B cell (primary cell): ENCODE data around the gene RAB6A. TPM values are rescaled to one million over a fixed set of nuclear protein-coding genes. Genes with fewer than 3 reads are reported as not detected.
A peak's percentile ranks its signal among the peaks of the same experiment; 100 is the strongest.

Experiments
- ATAC-seq: fragments of 200-7000 bp; cut with Tn5 transposase; one replicate; pipeline ENCODE4 v1.10.0; 2021; ENCODE audit warnings: low read depth, mild to moderate bottlenecking, moderate number of reproducible peaks, moderate library complexity
- CTCF ChIA-PET: fragments of 350-600 bp; sonication (Branson Sonifier 250); formaldehyde crosslinking; loops from one replicate; lab custom pipeline; 2021; ENCODE audit warnings: antibody characterized with exemption, inconsistent platforms; lab: Charles Lee
- POLR2A ChIA-PET: fragments of 350-600 bp; sonication (Branson Sonifier 250); formaldehyde crosslinking; loops from one replicate; lab custom pipeline; 2021; ENCODE audit warnings: antibody characterized with exemption; lab: Charles Lee
- DNase-seq: peaks from one replicate; pipeline ENCODE4 v3.0.0; 2013
- H2AFZ ChIP-seq: 2 replicates; pipeline ENCODE4 v1.6.1; 2012; ENCODE audit warnings: mild to moderate bottlenecking, low read depth, low read length; ENCODE audit not compliant: insufficient read depth, poor library complexity, severe bottlenecking
- H3K27ac ChIP-seq, 2 donors: 1 replicate in 1 of 2; 2 replicates in 1 of 2; pipeline ENCODE4 v1.5.1; 2012 to 2013; ENCODE audit warnings: low read length in 2 of 2, mild to moderate bottlenecking in 2 of 2, moderate library complexity in 1 of 2
- H3K27me3 ChIP-seq, 4 experiments: fragments of 200-600 bp in 1 of 4; sonication (generic) in 1 of 4; replicated peaks in 1 of 4; 1 replicate in 2 of 4; 2 replicates in 2 of 4; pipeline versions ENCODE4 v1.6.1 to v1.7.0; 2013 to 2016; ENCODE audit warnings: low read length in 3 of 4, mild to moderate bottlenecking in 2 of 4, mixed read lengths in 1 of 4, moderate library complexity in 1 of 4; ENCODE audit not compliant: insufficient read depth in 4 of 4, control insufficient read depth in 3 of 4; ENCODE audit errors: control extremely low read depth in 1 of 4
- H3K36me3 ChIP-seq, 2 experiments: replicated peaks in 1 of 2; 1 replicate in 1 of 2; 2 replicates in 1 of 2; pipeline versions ENCODE4 v1.6.1 to v1.7.1; 2013; ENCODE audit warnings: low read length in 1 of 2; ENCODE audit not compliant: insufficient read depth in 2 of 2, control insufficient read depth in 1 of 2; ENCODE audit errors: control extremely low read depth in 1 of 2, extremely low read depth in 1 of 2
- H3K4me1 ChIP-seq, 2 donors: fragments of 200-600 bp in 1 of 2; sonication (generic) in 1 of 2; 1 replicate in 1 of 2; 2 replicates in 1 of 2; pipeline versions ENCODE4 v1.5.1 to v1.6.1; 2013 to 2017; ENCODE audit warnings: low read length in 2 of 2; ENCODE audit not compliant: control insufficient read depth in 2 of 2, insufficient read depth in 2 of 2
- H3K4me2 ChIP-seq: replicated peaks from 2 replicates; pipeline ENCODE3; 2012; ENCODE audit warnings: mild to moderate bottlenecking, low read depth, low read length; ENCODE audit not compliant: poor library complexity, severe bottlenecking
- H3K4me3 ChIP-seq, 5 experiments: fragments of 200-600 bp in 1 of 5; sonication (generic) in 1 of 5; 1 replicate in 3 of 5; 2 replicates in 2 of 5; pipeline versions ENCODE4 v1.5.1 to v1.7.0; 2011 to 2016; ENCODE audit warnings: low read length in 4 of 5, mild to moderate bottlenecking in 4 of 5, low read depth in 2 of 5, control low read depth in 1 of 5, moderate library complexity in 1 of 5; ENCODE audit not compliant: insufficient read depth in 1 of 5; ENCODE audit errors: control extremely low read depth in 1 of 5, extremely low read depth in 1 of 5
- H3K79me2 ChIP-seq: fragments of 200-600 bp; sonication (generic); one replicate; pipeline ENCODE4 v1.6.0; 2016; ENCODE audit warnings: low read length; ENCODE audit not compliant: control insufficient read depth, insufficient read depth
- H3K9ac ChIP-seq: fragments of 200-600 bp; sonication (generic); 2 replicates; pipeline ENCODE4 v1.6.1; 2017; ENCODE audit warnings: mild to moderate bottlenecking, low read length, moderate library complexity
- H3K9me3 ChIP-seq, 3 donors: one replicate each; pipeline versions ENCODE4 v1.6.1 to v1.7.1; 2013; ENCODE audit warnings: low read length in 2 of 3; ENCODE audit not compliant: control insufficient read depth in 2 of 3, insufficient read depth in 1 of 3; ENCODE audit errors: control extremely low read depth in 1 of 3
- H4K20me1 ChIP-seq: 2 replicates; pipeline ENCODE4 v1.6.0; 2012; ENCODE audit warnings: mild to moderate bottlenecking, low read length; ENCODE audit not compliant: insufficient read depth, control insufficient read depth, poor library complexity, severe bottlenecking
- H3K27ac Mint-ChIP-seq: one replicate; pipeline ENCODE4 v1.8.0; 2021; ENCODE audit warnings: mixed read lengths
- H3K27me3 Mint-ChIP-seq: one replicate; pipeline ENCODE4 v1.8.0; 2021; ENCODE audit warnings: mixed read lengths
- H3K4me1 Mint-ChIP-seq: one replicate; pipeline ENCODE4 v1.8.0; 2021; ENCODE audit warnings: mixed read lengths
- H3K4me3 Mint-ChIP-seq: one replicate; pipeline ENCODE4 v1.8.0; 2021; ENCODE audit warnings: mixed read lengths
- H3K9me3 Mint-ChIP-seq: one replicate; pipeline ENCODE4 v1.8.0; 2022; ENCODE audit warnings: mixed read lengths; ENCODE audit not compliant: insufficient read depth
- CTCF ChIP-seq: fragments of 200-600 bp; IDR thresholded peaks from one replicate; pipeline ENCODE4 v1.8.0; 2022; ENCODE audit warnings: antibody characterized with exemption, mild to moderate bottlenecking
- EZH2 ChIP-seq: IDR thresholded peaks from 2 replicates; pipeline ENCODE4 v1.6.1; 2012; ENCODE audit warnings: borderline replicate concordance, low read depth, mild to moderate bottlenecking, moderate library complexity, low read length; ENCODE audit not compliant: insufficient read depth, poor library complexity, severe bottlenecking
- WGBS: methylation state at CpG from one replicate; pipeline ENCODE4 v1.1.5; 2013; ENCODE audit warnings: missing lambda C conversion rate; ENCODE audit not compliant: insufficient coverage; 5-methylcytosine and 5-hydroxymethylcytosine counted together
- intact Hi-C: fragments of 100-400 bp; cut with micrococcal nuclease; formaldehyde crosslinking; loops from one replicate; pipeline ENCODE4 v1.10.0; 2022
- polyA plus RNA-seq: library from polyadenylated mRNA; depleted of rRNA; stranded (reverse); fragments of >200 nt; gene quantifications from 2 replicates; pipeline ENCODE4 v1.2.3, GENCODE V29; 2012
- total RNA-seq, 2 donors: library from RNA; stranded (reverse); fragments of 120-200 nt in 1 of 2; gene quantifications; 1 replicate in 1 of 2; 2 replicates in 1 of 2; pipeline versions ENCODE4 v1.2.3 to v1.2.4, GENCODE V29; 2013 to 2022

The RAB6A gene
- total and polyA plus RNA-seq, 2 donors (not counting 1 experiment from before 2014, with no cell fraction given) = 17.2 to 70.5 TPM

- 58% methylated on average over 13 of the region's 16 CpGs for WGBS
- no peak for TF ChIP-seq CTCF
- TF ChIP-seq EZH2 = no peak
- Mint-ChIP-seq H3K27ac (peak overlapping the region; percentile 92), H3K4me3 (peak overlapping the region; percentile 86), H3K4me1 (peaks cover 25% of the 10 kb centered on the region), H3K9me3 (no peaks in the 10 kb centered on the region), H3K27me3 (peaks cover 5% of the 10 kb centered on the region)
- H4K20me1 ChIP-seq = peaks cover 3% of the 10 kb centered on the region
- ChIA-PET POLR2A (interaction anchor here (0.7 to 3.3 kb wide), 7 partner anchors 18 to 637 kb away, joined by 3 to 53 read pairs (median 4); partner anchors contain the start of genes MRPL48 and UCP2), CTCF (interaction anchor here (1.0 to 2.4 kb wide), 4 partner anchors 16 to 26 kb away, joined by 3 to 18 read pairs (median 6); partner anchors contain the start of gene MRPL48)
- no peaks in the 10 kb centered on the region for H3K9me3 ChIP-seq
- peak overlapping the region; percentile 96 for H3K4me2 ChIP-seq
- peak overlapping the region; percentile 100 for H2AFZ ChIP-seq
- intact Hi-C loops = loop anchor here (1.0 kb wide), 5 partner anchors 18 to 410 kb away; partner anchors contain the start of genes C2CD3, FAM168A and PPME1
- H3K4me3 ChIP-seq = peak overlapping the region; percentile 28 to 91 (median 86)
- H3K79me2 ChIP-seq = peaks cover 40% of the 10 kb centered on the region
- peak overlapping the region; percentile 67 for H3K9ac ChIP-seq
- DNase-seq = no peak
- no peaks in the 10 kb centered on the region for H3K36me3 ChIP-seq
- peaks cover 15 to 17% of the 10 kb centered on the region in 2 donors for H3K4me1 ChIP-seq
- H3K27me3 ChIP-seq = no peaks in the 10 kb centered on the region
- peak; percentile 5 for ATAC-seq
- H3K27ac ChIP-seq = peak overlapping the region; percentile 81 to 89
Measured at GRCh38 chr11:73761403-73761945, 600 bp upstream of the RAB6A start.

- Histone ChIP-seq H3K4me1 (peaks cover 15 to 17% of the 10 kb centered on the region in 2 donors), H3K27ac (peak overlapping the region; percentile 81 to 89), H3K79me2 (peaks cover 53% of the 10 kb centered on the region), H3K27me3 (no peaks in the 10 kb centered on the region), H4K20me1 (peaks cover 13% of the 10 kb centered on the region), H2AFZ (peak overlapping the region; percentile 83), H3K4me3 (peak overlapping the region; percentile 39 to 91 (median 86)), H3K4me2 (peak overlapping the region; percentile 96), H3K9me3 (no peaks in the 10 kb centered on the region), H3K36me3 (no peaks in the 10 kb centered on the region), H3K9ac (peak overlapping the region; percentile 86)
- peaks cover 27% of the 10 kb centered on the region for H3K4me1 Mint-ChIP-seq
- ChIA-PET CTCF (interaction anchor here (2.3 to 2.4 kb wide), 2 partner anchors 19 to 28 kb away, joined by 8 to 18 read pairs; partner anchors contain the start of gene MRPL48), POLR2A (interaction anchor here (0.5 to 3.3 kb wide), 5 partner anchors 19 to 639 kb away, joined by 4 to 53 read pairs (median 4); partner anchors contain the start of genes C2CD3, MRPL48 and PPME1)
- H3K27me3 Mint-ChIP-seq = peaks cover under 1% of the 10 kb centered on the region
- H3K4me3 Mint-ChIP-seq = peak overlapping the region; percentile 86
- no peaks in the 10 kb centered on the region for H3K9me3 Mint-ChIP-seq
- ATAC-seq (no peak), DNase-seq (no peak)
- TF ChIP-seq CTCF = no peak
- no peak for TF ChIP-seq EZH2
- H3K27ac Mint-ChIP-seq = peak overlapping the region; percentile 92
- intact Hi-C loops = no loop called here
- under 1% methylated on average over 44 of the region's 44 CpGs for WGBS
Measured at GRCh38 chr11:73760135-73760678, 667 bp downstream of the RAB6A start.
